Naive thymus-derived CD4-positive, alpha-beta T cell (primary cell): ENCODE data around the gene PPP1CA. TPM values are rescaled to one million over a fixed set of nuclear protein-coding genes. Genes with fewer than 3 reads are reported as not detected.

ENCODE experiments used
- ATAC-seq: fragments of 150-1000 bp; cut with Tn5 transposase; 2 replicates; pipeline ENCODE4 v1.10.0; 2021; ENCODE audit warnings: mild to moderate bottlenecking, moderate library complexity
- CTCF ChIA-PET: fragments of 350-600 bp; sonication (Branson Sonifier 250); formaldehyde crosslinking; loops from one replicate; lab custom pipeline; 2021; ENCODE audit warnings: antibody characterized with exemption; lab: Charles Lee
- POLR2A ChIA-PET: fragments of 350-600 bp; sonication (Branson Sonifier 250); formaldehyde crosslinking; loops from one replicate; lab custom pipeline; 2021; ENCODE audit warnings: antibody characterized with exemption, inconsistent platforms; lab: Charles Lee
- DNase-seq, 9 donors: peaks; one replicate each; pipeline versions ENCODE4 v3.0.0 to v3.0.0-alpha.2; 2020 to 2022; ENCODE audit warnings: mixed read lengths in 1 of 9
- H3K27ac ChIP-seq: one replicate; pipeline ENCODE4 v1.7.0; 2013; ENCODE audit warnings: mild to moderate bottlenecking, low read depth, low read length, moderate library complexity
- H3K27me3 ChIP-seq, 2 donors: one replicate each; pipeline ENCODE4 v1.7.0; 2013; ENCODE audit warnings: low read length in 2 of 2, mild to moderate bottlenecking in 2 of 2, moderate library complexity in 2 of 2; ENCODE audit not compliant: control insufficient read depth in 2 of 2, insufficient read depth in 2 of 2
- H3K36me3 ChIP-seq, 3 experiments: 1 replicate in 2 of 3; 2 replicates in 1 of 3; pipeline ENCODE4 v1.7.0; 2013; ENCODE audit warnings: low read length in 3 of 3, mild to moderate bottlenecking in 3 of 3, moderate library complexity in 1 of 3; ENCODE audit not compliant: insufficient read depth in 3 of 3, control insufficient read depth in 2 of 3
- H3K4me1 ChIP-seq, 2 donors: one replicate each; pipeline ENCODE4 v1.7.0; 2013; ENCODE audit warnings: low read length in 2 of 2, mild to moderate bottlenecking in 2 of 2, moderate library complexity in 1 of 2; ENCODE audit not compliant: control insufficient read depth in 2 of 2, insufficient read depth in 2 of 2
- H3K4me3 ChIP-seq: 2 replicates; pipeline ENCODE4 v1.7.0; 2013; ENCODE audit warnings: mild to moderate bottlenecking, low read length
- H3K9me3 ChIP-seq, 3 experiments: 1 replicate in 2 of 3; 2 replicates in 1 of 3; pipeline ENCODE4 v1.7.0; 2013; ENCODE audit warnings: low read length in 3 of 3; ENCODE audit not compliant: control insufficient read depth in 2 of 3
- H3K27ac Mint-ChIP-seq, 9 donors: one replicate each; pipeline ENCODE4 v1.8.0; 2020 to 2022; ENCODE audit warnings: mixed read lengths in 9 of 9, mild to moderate bottlenecking in 8 of 9, moderate library complexity in 5 of 9, inconsistent platforms in 2 of 9
- H3K27me3 Mint-ChIP-seq, 5 donors: one replicate each; pipeline ENCODE4 v1.8.0; 2021 to 2022; ENCODE audit warnings: mixed read lengths in 5 of 5, mild to moderate bottlenecking in 1 of 5
- H3K36me3 Mint-ChIP-seq, 5 donors: one replicate each; pipeline ENCODE4 v1.8.0; 2020 to 2022; ENCODE audit warnings: mixed read lengths in 5 of 5, mild to moderate bottlenecking in 3 of 5, inconsistent platforms in 1 of 5
- H3K4me1 Mint-ChIP-seq, 7 donors: one replicate each; pipeline ENCODE4 v1.8.0; 2020 to 2022; ENCODE audit warnings: mixed read lengths in 7 of 7, mild to moderate bottlenecking in 3 of 7, inconsistent platforms in 1 of 7
- H3K4me3 Mint-ChIP-seq, 10 donors: one replicate each; pipeline ENCODE4 v1.8.0; 2020 to 2022; ENCODE audit warnings: mild to moderate bottlenecking in 10 of 10, mixed read lengths in 10 of 10, moderate library complexity in 6 of 10, inconsistent platforms in 2 of 10
- H3K9me3 Mint-ChIP-seq, 11 donors: one replicate each; pipeline ENCODE4 v1.8.0; 2020 to 2022; ENCODE audit warnings: mixed read lengths in 11 of 11, mild to moderate bottlenecking in 4 of 11, inconsistent platforms in 1 of 11, moderate library complexity in 1 of 11
- intact Hi-C, 2 donors: fragments of 100-400 bp; cut with micrococcal nuclease; formaldehyde crosslinking; loops; one replicate each; pipeline ENCODE4 v1.15.1; 2023
- polyA plus RNA-seq, 2 donors: library from polyadenylated mRNA; unstranded; fragments of 300-500 nt; fragmentation: Illumina TruSeq; gene quantifications; one replicate each; pipeline ENCODE4 v1.2.3, GENCODE V29; 2021
- total RNA-seq, 6 experiments: library from RNA in 5 of 6; stranded (reverse) in 5 of 6; gene quantifications; 1 replicate in 5 of 6; 2 replicates in 1 of 6; pipeline ENCODE4 v1.2.3 and lab custom pipeline; 2021 to 2026

PPP1CA gene
- total and polyA plus RNA-seq, 7 experiments from 2014 or later, result 83.0 to 363 (median 150) TPM

- peak overlapping the region; percentile 85 for H3K27ac ChIP-seq
- CTCF ChIA-PET, result interaction anchor here (0.6 to 1.2 kb wide), 3 partner anchors 29 to 78 kb away, joined by 3 to 4 read pairs (median 3); partner anchors contain the start of gene TBC1D10C
- ATAC-seq, result no peak
Observed at GRCh38 chr11:67432655-67433349, 31.1 kb upstream of the PPP1CA start.

GRCh38 chr11:67431346-67432249 lies 29.9 kb upstream of the PPP1CA start:
- Mint-ChIP-seq H3K27ac (peak overlapping the region; percentile 54 to 88 (median 77)), H3K27me3 (no peaks in the 10 kb centered on the region), H3K4me3 (peak overlapping the region in 9 of 10 donors; percentile 3 to 71 (median 57)), H3K9me3 (no peaks in the 10 kb centered on the region), H3K36me3 (peaks cover 0 to 20% (median 7%) of the 10 kb centered on the region in 5 donors), H3K4me1 (peaks cover 24 to 80% (median 49%) of the 10 kb centered on the region in 7 donors)
- intact Hi-C loops, result no loop called here
- POLR2A ChIA-PET, result interaction anchor here (0.6 to 31.8 kb wide), 7 partner anchors 11 to 160 kb away, joined by 3 to 1530 read pairs (median 66); partner anchors contain the start of genes CARNS1, CORO1B, PPP1CA and RAD9A
- ATAC-seq (no peak), DNase-seq (no peak)
- Histone ChIP-seq H3K9me3 (no peaks in the 10 kb centered on the region), H3K4me3 (no peak overlapping the region), H3K27ac (peak overlapping the region; percentile 85), H3K27me3 (no peaks in the 10 kb centered on the region), H3K4me1 (peaks cover 44 to 68% of the 10 kb centered on the region in 2 donors), H3K36me3 (peaks cover 0 to 56% (median 19%) of the 10 kb centered on the region in 3 experiments)
- CTCF ChIA-PET, result interaction anchor here (0.6 to 1.3 kb wide), 2 partner anchors 27 to 42 kb away, joined by 3 read pairs; no protein-coding TSS in a partner anchor

More at GRCh38 chr11:67432655-67433349, 31.1 kb upstream of the PPP1CA start:
- no peaks in the 10 kb centered on the region for H3K27me3 Mint-ChIP-seq
- no peak for DNase-seq
- H3K4me3 ChIP-seq, result no peak overlapping the region
- H3K36me3 ChIP-seq, result peaks cover 0 to 63% (median 19%) of the 10 kb centered on the region in 3 experiments
- H3K9me3 Mint-ChIP-seq, result no peaks in the 10 kb centered on the region
- H3K27ac Mint-ChIP-seq, result peak overlapping the region in 8 of 9 donors; percentile 54 to 88 (median 74)
- no peaks in the 10 kb centered on the region for H3K9me3 ChIP-seq
- H3K4me3 Mint-ChIP-seq, result peak overlapping the region in 5 of 10 donors; percentile 20 to 99 (median 68)
- peaks cover 41 to 61% of the 10 kb centered on the region in 2 donors for H3K4me1 ChIP-seq
- intact Hi-C loops, result no loop called here
- no peaks in the 10 kb centered on the region for H3K27me3 ChIP-seq
- peaks cover 0 to 29% (median 7%) of the 10 kb centered on the region in 5 donors for H3K36me3 Mint-ChIP-seq
- POLR2A ChIA-PET, result interaction anchor here (0.6 to 31.8 kb wide), 8 partner anchors 10 to 53 kb away, joined by 3 to 1530 read pairs (median 40); partner anchors contain the start of genes AIP, CARNS1, CORO1B and PPP1CA
- H3K4me1 Mint-ChIP-seq, result peaks cover 24 to 77% (median 43%) of the 10 kb centered on the region in 7 donors

- Mint-ChIP-seq H3K27ac (peak overlapping the region in 8 of 9 donors; percentile 45 to 97 (median 82)), H3K4me1 (peaks cover 19 to 70% (median 47%) of the 10 kb centered on the region in 7 donors), H3K36me3 (peaks cover 0 to 13% (median 7%) of the 10 kb centered on the region in 5 donors), H3K4me3 (peak overlapping the region; percentile 66 to 100 (median 98)), H3K27me3 (no peaks in the 10 kb centered on the region), H3K9me3 (no peaks in the 10 kb centered on the region)
- no peak overlapping the region for H3K4me3 ChIP-seq
- POLR2A ChIA-PET, result interaction anchor here (0.9 to 31.8 kb wide), 10 partner anchors 7 to 184 kb away, joined by 3 to 1530 read pairs (median 28); partner anchors contain the start of genes AIP, CARNS1, CORO1B and PPP1CA
- intact Hi-C loops, result loop anchor here in 1 of 2 donors (2.0 to 5.0 kb wide), 2 partner anchors 37 to 53 kb away; partner anchors contain the start of genes AIP and RAD9A
- DNase-seq, result no peak
- peaks cover 0 to 41% (median 11%) of the 10 kb centered on the region in 3 experiments for H3K36me3 ChIP-seq
- no peak for ATAC-seq
- H3K9me3 ChIP-seq, result no peaks in the 10 kb centered on the region
- no peaks in the 10 kb centered on the region for H3K27me3 ChIP-seq
- H3K27ac ChIP-seq, result peak overlapping the region; percentile 97
- peaks cover 33 to 52% of the 10 kb centered on the region in 2 donors for H3K4me1 ChIP-seq
- CTCF ChIA-PET, result interaction anchor here (1.0 kb wide), 1 partner anchor 41 kb away, joined by 3 read pairs; no protein-coding TSS in a partner anchor
Observed at GRCh38 chr11:67429722-67430121, 28.1 kb upstream of the PPP1CA start.

DNA sequence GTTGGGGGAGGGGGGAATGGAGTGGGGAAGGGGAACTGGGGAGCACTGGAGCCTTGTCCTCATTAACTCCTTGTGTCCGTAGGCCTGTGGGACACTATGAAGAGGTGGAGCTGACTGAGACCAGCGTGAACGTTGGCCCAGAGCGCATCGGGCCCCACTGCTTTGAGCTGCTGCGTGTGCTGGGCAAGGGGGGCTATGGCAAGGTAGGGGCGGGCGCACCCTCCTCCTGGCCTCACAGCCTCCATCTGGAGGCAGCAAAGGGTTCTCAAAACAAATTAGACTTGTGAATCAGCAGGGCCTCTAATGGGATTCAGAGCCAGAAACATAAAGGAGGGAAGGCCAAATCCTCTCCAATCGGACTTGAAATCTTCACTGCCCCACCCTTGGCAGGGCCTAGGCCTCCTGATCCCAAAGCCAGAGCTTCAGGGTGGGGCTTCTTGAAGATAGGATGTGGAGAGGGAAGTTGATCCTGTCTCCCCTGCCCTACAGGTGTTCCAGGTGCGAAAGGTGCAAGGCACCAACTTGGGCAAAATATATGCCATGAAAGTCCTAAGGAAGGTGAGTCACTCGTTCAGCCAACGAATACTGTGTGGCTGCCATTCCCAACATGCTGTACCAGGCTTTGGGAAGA lies 27.5 kb upstream of the PPP1CA start:
- Histone ChIP-seq H3K9me3 (no peaks in the 10 kb centered on the region), H3K27ac (peak overlapping the region; percentile 97), H3K4me1 (peaks cover 28 to 47% of the 10 kb centered on the region in 2 donors), H3K36me3 (peaks cover 0 to 35% (median 11%) of the 10 kb centered on the region in 3 experiments), H3K4me3 (peak overlapping the region; percentile 82), H3K27me3 (no peaks in the 10 kb centered on the region)
- no peak for ATAC-seq
- POLR2A ChIA-PET, result interaction anchor here (0.9 to 31.8 kb wide), 13 partner anchors 8 to 185 kb away, joined by 3 to 1530 read pairs (median 12); partner anchors contain the start of genes AIP, CARNS1, CORO1B and POLD4
- DNase-seq, result no peak
- Mint-ChIP-seq H3K4me1 (peaks cover 19 to 68% (median 49%) of the 10 kb centered on the region in 7 donors), H3K9me3 (no peaks in the 10 kb centered on the region), H3K27ac (peak overlapping the region; percentile 94 to 98 (median 96)), H3K27me3 (no peaks in the 10 kb centered on the region), H3K36me3 (peaks cover 0 to 13% (median 7%) of the 10 kb centered on the region in 5 donors), H3K4me3 (peak overlapping the region; percentile 92 to 100 (median 98))
- intact Hi-C loops, result loop anchor here in 1 of 2 donors (2.0 to 5.0 kb wide), 2 partner anchors 37 to 54 kb away; partner anchors contain the start of genes AIP and RAD9A
- CTCF ChIA-PET, result interaction anchor here (0.8 to 1.0 kb wide), 3 partner anchors 15 to 42 kb away, joined by 3 to 5 read pairs (median 3); no protein-coding TSS in a partner anchor

DNA sequence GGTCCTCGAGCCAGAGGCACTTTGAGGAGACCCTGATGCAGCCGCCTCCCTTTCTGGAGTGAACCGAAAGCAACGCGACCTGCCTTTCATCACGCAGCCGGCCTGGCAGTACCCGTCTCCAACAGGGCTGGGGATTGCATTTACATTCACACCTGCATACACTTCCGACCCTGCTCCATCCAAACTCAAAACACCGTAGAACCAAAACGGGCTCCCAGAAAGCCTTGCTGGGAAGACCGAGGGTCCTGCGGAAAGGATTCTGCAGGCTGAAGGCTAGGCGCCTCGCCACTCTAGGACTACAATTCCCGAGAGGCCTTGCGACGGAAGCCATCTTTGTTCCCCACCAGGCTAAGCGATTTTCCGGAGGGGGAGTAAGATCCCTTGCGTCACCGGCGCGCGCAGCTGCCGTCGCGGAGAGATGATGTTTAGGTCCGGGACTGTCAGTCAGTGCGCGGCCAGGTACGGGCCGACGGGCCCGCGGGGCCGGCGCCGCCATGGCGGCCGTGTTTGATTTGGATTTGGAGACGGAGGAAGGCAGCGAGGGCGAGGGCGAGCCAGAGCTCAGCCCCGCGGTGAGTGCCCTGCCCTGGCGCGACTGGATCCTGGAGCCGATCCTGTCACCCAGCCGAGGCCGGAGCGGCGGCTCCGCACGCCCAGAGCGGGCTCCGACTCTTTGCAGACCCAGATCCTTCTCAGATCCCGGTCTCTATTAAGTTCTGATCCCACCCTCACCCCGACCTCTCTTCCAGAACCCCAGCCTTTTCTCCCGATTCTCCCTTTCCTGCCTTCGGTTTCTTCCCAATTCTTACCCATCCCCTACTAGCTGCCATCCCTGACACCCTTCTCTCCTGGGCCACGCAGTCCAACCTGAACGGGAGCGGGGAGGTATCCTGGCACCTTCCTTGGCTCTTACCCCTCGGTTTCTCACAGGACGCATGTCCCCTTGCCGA lies 26.7 kb upstream of the PPP1CA start, which contains the start of gene RPS6KB2:
Gene RPS6KB2 (plus strand): TSS at position 443 of the 950 bp plus-strand sequence. CDS start 52 bp downstream, at position 495.
- no peaks in the 10 kb centered on the region for H3K9me3 ChIP-seq
- ATAC-seq, result peak; percentile 97
- Mint-ChIP-seq H3K27me3 (no peaks in the 10 kb centered on the region), H3K9me3 (no peaks in the 10 kb centered on the region), H3K4me3 (peak within 1 kb of the TSS; percentile 92 to 100 (median 98)), H3K4me1 (peaks cover 19 to 63% (median 44%) of the 10 kb centered on the region in 7 donors), H3K36me3 (peaks cover 0 to 13% (median 7%) of the 10 kb centered on the region in 5 donors), H3K27ac (peak within 1 kb of the TSS; percentile 94 to 98 (median 96))
- H3K36me3 ChIP-seq, result peaks cover 0 to 27% (median 8%) of the 10 kb centered on the region in 3 experiments
- ChIA-PET POLR2A (interaction anchor here (0.6 to 31.8 kb wide), 15 partner anchors 9 to 186 kb away, joined by 3 to 1530 read pairs (median 5); partner anchors contain the start of genes AIP, CARNS1, CORO1B and POLD4), CTCF (interaction anchor here (0.5 to 1.0 kb wide), 5 partner anchors 16 to 45 kb away, joined by 3 to 5 read pairs (median 3); no protein-coding TSS in a partner anchor)
- peak within 1 kb of the TSS; percentile 82 for H3K4me3 ChIP-seq
- intact Hi-C loops, result loop anchor here (1.0 to 5.0 kb wide), 12 partner anchors 9 to 80 kb away; partner anchors contain the start of genes AIP (in 2 of the 2), CDK2AP2 (in 2 of the 2), PTPRCAP (in 2 of the 2) and RAD9A (in 2 of the 2)
- DNase-seq, result peak; percentile 95 to 100 (median 98)
- H3K27me3 ChIP-seq, result no peaks in the 10 kb centered on the region
- peak within 1 kb of the TSS; percentile 97 for H3K27ac ChIP-seq
- H3K4me1 ChIP-seq, result peaks cover 19 to 38% of the 10 kb centered on the region in 2 donors
